Thymus (tissue), 11 donors: Measurements from ENCODE around the gene GHR. TPM values are rescaled to one million over a fixed set of nuclear protein-coding genes. Genes with fewer than 3 reads are reported as not detected.

ENCODE experiments used
- DNase-seq, 9 donors: peaks; one replicate each; pipeline ENCODE4 v3.0.0-alpha.2; 2013; ENCODE audit warnings: low spot score in 9 of 9, low read depth in 6 of 9, missing footprints in 1 of 9
- H3K27ac ChIP-seq, 2 donors: one replicate each; pipeline ENCODE4 v1.5.1; 2013; ENCODE audit warnings: control low read depth in 1 of 2, low read depth in 1 of 2, low read length in 1 of 2, mild to moderate bottlenecking in 1 of 2, moderate library complexity in 1 of 2
- H3K27me3 ChIP-seq, 2 donors: one replicate each; pipeline ENCODE4 v1.5.1; 2013; ENCODE audit warnings: low read length in 1 of 2; ENCODE audit not compliant: control insufficient read depth in 2 of 2, insufficient read depth in 1 of 2
- H3K36me3 ChIP-seq, 2 donors: one replicate each; pipeline ENCODE4 v1.5.1; 2013; ENCODE audit warnings: low read length in 1 of 2, mild to moderate bottlenecking in 1 of 2, moderate library complexity in 1 of 2; ENCODE audit not compliant: control insufficient read depth in 2 of 2, insufficient read depth in 2 of 2
- H3K4me1 ChIP-seq, 2 donors: one replicate each; pipeline ENCODE4 v1.5.1; 2013; ENCODE audit warnings: low read length in 2 of 2; ENCODE audit not compliant: control insufficient read depth in 2 of 2, insufficient read depth in 2 of 2
- H3K4me3 ChIP-seq, 2 donors: one replicate each; pipeline ENCODE4 v1.5.1; 2013; ENCODE audit warnings: low read length in 2 of 2, control low read depth in 1 of 2, mild to moderate bottlenecking in 1 of 2
- H3K9me3 ChIP-seq, 2 donors: one replicate each; pipeline ENCODE4 v1.5.1; 2013; ENCODE audit warnings: low read length in 1 of 2, mild to moderate bottlenecking in 1 of 2; ENCODE audit not compliant: control insufficient read depth in 2 of 2, insufficient read depth in 1 of 2
- WGBS: extraction: QIAGEN DNeasy Blood & Tissue Kit; methylation state at CpG from one replicate; pipeline ENCODE4 v1.1.7; 2013; 5-methylcytosine and 5-hydroxymethylcytosine counted together
- polyA plus RNA-seq: library from polyadenylated mRNA; stranded (reverse); fragments of 200-250 nt; gene quantifications from one replicate; pipeline ENCODE4 v1.2.3, GENCODE V29; 2013
- total RNA-seq: library from RNA; stranded (reverse); fragments of 120-200 nt; gene quantifications from one replicate; pipeline ENCODE4 v1.2.4, GENCODE V29; 2013
- donor health status: healthy.

Gene GHR
- total and polyA plus RNA-seq, 2 donors, result 1.8 to 4.5 TPM

DNA sequence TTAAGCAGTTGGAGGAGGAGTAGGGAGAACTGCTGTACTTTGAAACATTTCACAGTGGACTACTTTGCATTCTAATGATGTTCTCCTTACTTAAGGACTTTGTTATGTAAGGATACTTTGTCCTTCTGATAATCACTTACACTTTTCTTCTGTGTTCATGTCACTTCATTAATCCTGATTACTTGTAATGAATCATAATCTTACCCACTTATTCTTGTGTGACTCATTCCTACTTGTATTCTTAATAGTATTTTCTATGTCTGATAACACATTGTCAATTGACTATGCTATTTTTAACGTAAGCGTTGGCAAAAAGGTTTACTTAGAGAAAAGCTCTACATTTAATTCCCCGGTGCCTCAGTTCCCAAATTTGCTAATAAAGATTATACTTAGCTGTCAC, 63.8 kb downstream of the GHR start:
- no peak for DNase-seq
- H3K4me3 ChIP-seq, result no peak overlapping the region
- 98% methylated on average over 3 of the region's 3 CpGs for WGBS
- no peaks in the 10 kb centered on the region for H3K27me3 ChIP-seq
- no peak overlapping the region for H3K27ac ChIP-seq
- no peaks in the 10 kb centered on the region for H3K36me3 ChIP-seq
- H3K9me3 ChIP-seq, result peaks cover 0 to 4% of the 10 kb centered on the region in 2 donors
- H3K4me1 ChIP-seq, result no peaks in the 10 kb centered on the region

DNA sequence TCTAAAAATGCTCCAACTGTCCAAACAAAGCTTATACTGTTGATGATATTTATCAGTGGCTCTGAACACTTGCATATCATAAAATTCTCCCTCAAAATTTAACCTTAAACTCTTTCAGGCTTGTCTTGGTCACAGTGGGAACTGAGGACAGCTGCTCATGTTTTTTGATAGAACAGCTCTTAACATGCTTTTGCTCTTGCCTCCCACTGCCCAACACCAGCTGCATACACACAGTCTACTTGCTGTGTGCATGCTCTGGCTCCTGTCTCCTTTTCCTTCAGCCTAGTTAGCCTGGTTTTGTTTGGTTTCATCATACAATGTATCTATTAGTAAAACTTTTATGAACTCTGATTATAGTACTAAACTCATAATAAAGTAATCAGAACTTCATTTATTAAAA, 64.6 kb downstream of the GHR start:
- Histone ChIP-seq H3K4me1 (no peaks in the 10 kb centered on the region), H3K36me3 (no peaks in the 10 kb centered on the region), H3K4me3 (no peak overlapping the region), H3K27me3 (no peaks in the 10 kb centered on the region), H3K9me3 (no peaks in the 10 kb centered on the region), H3K27ac (no peak overlapping the region)
- DNase-seq, result no peak

DNA sequence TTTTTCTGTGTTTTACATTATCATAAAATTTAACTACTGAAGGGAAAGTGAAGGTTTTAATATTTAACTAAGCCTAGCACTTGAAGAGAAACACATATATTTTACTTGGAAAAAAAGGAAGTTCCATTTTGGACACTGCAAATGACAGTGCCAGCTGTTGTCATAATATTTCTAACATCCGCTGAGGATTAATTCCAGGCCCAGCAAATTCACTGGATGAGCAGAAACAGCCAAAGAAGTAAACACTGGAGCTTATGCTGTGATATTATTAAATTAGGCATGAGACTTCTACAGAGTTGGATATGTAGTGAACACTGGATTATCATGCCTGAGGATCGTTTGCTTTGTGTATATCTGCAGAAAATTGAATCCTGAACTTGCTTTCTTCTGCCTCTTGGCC, 67.6 kb downstream of the GHR start:
- Histone ChIP-seq H3K27ac (no peak overlapping the region), H3K4me1 (no peaks in the 10 kb centered on the region), H3K9me3 (no peaks in the 10 kb centered on the region), H3K27me3 (no peaks in the 10 kb centered on the region), H3K36me3 (no peaks in the 10 kb centered on the region), H3K4me3 (no peak overlapping the region)
- no peak for DNase-seq
- WGBS, result 88% methylated on average over 2 of the region's 2 CpGs

DNA sequence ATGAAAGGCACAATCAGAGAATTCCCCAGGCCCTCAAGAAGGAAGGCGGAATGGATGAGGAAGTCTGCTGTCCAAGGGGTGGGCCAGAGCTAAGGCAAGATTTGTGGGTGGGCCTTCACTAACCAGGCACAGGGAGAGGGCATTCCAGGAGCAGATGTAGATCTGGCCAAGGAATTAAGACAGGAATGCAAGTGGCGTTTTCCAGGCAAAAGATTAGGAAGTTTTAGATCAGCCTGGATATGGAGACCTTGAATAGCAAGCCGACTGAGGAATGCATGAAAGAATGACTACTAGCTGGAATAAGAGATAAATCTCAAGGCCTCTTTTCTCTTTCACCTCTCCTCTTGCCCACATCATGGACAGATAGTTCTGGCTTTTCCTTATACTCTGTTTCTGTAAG, 68.5 kb downstream of the GHR start:
- DNase-seq, result no peak
- H3K27me3 ChIP-seq, result no peaks in the 10 kb centered on the region
- H3K4me1 ChIP-seq, result no peaks in the 10 kb centered on the region
- H3K27ac ChIP-seq, result no peak overlapping the region
- H3K36me3 ChIP-seq, result no peaks in the 10 kb centered on the region
- WGBS, result 91% methylated on average over 3 of the region's 3 CpGs
- H3K4me3 ChIP-seq, result no peak overlapping the region
- H3K9me3 ChIP-seq, result no peaks in the 10 kb centered on the region

DNA sequence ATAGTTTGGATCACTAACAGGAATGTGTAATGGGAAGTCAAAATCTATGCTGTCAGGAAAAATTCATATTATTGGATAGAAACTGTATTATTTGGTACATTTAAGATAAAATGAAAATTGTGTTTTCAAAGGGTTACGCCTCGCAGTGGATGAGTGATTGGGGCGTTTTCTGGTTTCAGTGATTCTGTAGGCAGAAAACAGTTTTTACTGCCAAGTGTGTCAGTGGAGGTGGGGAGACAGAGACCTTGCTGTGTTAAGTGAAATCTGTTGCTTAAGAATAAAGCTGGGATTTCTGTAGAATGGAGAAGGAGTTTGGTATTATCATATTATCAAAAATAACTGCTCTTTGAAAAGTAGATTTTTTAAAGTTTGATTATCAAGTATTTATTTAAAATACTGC, 69.7 kb downstream of the GHR start:
- no peak overlapping the region for H3K27ac ChIP-seq
- H3K27me3 ChIP-seq, result no peaks in the 10 kb centered on the region
- H3K4me3 ChIP-seq, result no peak overlapping the region
- H3K4me1 ChIP-seq, result no peaks in the 10 kb centered on the region
- DNase-seq, result no peak
- 96% methylated on average over 3 of the region's 3 CpGs for WGBS
- H3K9me3 ChIP-seq, result no peaks in the 10 kb centered on the region
- H3K36me3 ChIP-seq, result no peaks in the 10 kb centered on the region

DNA sequence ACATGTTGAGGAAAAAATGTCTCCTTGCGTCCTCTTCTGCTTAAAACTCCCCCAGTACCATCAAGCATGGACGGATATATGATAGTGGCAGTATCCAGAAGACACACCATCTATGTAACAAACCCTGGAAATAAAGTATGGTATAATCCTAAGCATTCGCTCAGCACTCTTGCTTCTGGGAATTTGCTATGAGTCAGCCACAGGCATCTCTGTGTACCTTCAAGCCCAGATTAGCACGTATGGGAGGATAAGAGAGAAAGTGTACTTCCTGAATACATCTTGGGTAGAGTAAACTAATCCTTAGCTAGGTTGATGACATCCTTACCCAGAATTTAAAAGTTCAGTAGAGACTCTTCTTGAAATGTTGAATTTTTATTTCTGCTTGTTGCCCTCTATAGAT, 71.2 kb downstream of the GHR start:
- Histone ChIP-seq H3K36me3 (no peaks in the 10 kb centered on the region), H3K27ac (no peak overlapping the region), H3K4me3 (no peak overlapping the region), H3K4me1 (no peaks in the 10 kb centered on the region), H3K9me3 (no peaks in the 10 kb centered on the region), H3K27me3 (no peaks in the 10 kb centered on the region)
- 92% methylated on average over 4 of the region's 4 CpGs for WGBS
- no peak for DNase-seq

DNA sequence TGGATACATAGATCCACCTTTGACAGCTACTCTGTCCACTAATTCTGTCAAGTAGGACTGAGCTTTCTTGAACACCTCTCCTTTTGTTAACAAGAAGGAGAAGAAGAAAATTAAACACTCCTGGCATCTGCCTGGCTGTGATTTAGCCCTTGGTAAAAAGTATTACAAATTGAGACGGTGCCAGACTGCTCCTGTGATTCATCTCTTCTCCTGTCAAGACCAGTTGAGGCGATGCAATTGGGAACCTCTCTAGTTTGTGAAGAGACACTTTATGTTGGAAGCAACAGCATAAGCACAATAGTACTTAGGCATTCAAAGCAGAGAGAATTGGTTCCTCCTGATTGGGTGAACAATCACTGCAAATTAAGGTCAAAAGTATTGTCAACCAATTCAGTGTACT, 72.7 kb downstream of the GHR start:
- DNase-seq, result no peak
- WGBS, result 89% methylated on average over 2 of the region's 2 CpGs
- Histone ChIP-seq H3K36me3 (no peaks in the 10 kb centered on the region), H3K27ac (no peak overlapping the region), H3K27me3 (no peaks in the 10 kb centered on the region), H3K9me3 (no peaks in the 10 kb centered on the region), H3K4me1 (no peaks in the 10 kb centered on the region), H3K4me3 (no peak overlapping the region)

DNA sequence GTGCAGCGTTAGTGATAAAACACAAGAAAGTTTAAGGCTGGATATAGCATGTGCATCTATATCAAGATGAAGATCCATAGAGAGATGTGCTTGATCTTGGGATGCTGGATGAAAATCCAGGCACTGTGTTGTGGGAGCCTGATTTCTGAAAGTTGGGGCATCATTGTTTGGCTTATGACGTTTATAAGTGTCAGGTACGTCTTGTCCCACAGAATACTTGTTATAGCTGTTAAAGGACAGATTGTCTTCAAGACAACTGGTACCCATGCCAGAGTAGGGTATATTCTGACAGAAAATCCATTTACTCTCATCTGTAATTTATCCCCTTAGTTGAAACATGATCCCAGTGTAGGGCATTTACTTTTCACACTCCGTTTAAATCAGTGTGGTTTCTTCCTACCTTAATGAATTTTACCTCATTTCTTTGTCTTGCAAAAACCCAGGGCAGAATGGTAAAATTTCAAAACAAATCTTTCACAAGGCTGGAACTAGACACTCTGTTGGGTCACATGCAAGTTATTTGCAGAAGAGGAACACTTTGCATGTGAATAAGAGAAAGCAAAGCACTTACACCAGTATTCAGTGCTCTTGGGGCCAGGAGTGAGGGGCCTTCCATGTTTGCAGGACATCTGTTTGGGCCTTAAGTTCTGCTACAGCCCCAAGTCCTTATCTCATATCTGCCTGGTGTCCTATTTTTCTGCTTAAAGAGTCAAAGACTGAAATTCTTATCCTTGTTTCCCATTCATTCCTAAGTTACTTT, 73.3 kb downstream of the GHR start:
- DNase-seq, result no peak
- no peaks in the 10 kb centered on the region for H3K27me3 ChIP-seq
- no peak overlapping the region for H3K4me3 ChIP-seq
- no peak overlapping the region for H3K27ac ChIP-seq
- H3K9me3 ChIP-seq, result no peaks in the 10 kb centered on the region
- H3K36me3 ChIP-seq, result no peaks in the 10 kb centered on the region
- WGBS, result 81% methylated on average over 4 of the region's 4 CpGs
- H3K4me1 ChIP-seq, result no peaks in the 10 kb centered on the region

DNA sequence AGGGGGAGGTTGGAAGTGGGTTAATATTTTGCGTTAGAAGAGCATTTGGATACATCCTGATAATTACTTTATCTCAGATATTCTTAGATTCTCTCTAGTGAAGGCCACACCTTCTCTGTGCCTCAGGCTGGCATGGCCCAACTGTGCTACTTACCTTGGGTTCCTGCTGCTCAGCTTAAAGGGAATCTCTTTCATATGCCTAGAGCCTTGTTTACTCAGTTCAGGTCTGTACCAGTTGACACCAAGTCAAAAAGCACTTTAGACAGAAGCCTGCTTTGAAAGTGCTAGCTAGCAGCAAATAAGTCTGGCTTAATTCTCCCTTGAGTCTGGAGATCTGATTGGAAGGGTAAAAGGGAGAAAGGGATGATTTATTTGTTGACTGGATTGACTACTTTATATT, 74.8 kb downstream of the GHR start:
- Histone ChIP-seq H3K36me3 (no peaks in the 10 kb centered on the region), H3K27ac (no peak overlapping the region), H3K4me1 (no peaks in the 10 kb centered on the region), H3K4me3 (no peak overlapping the region), H3K9me3 (no peaks in the 10 kb centered on the region), H3K27me3 (no peaks in the 10 kb centered on the region)
- 90% methylated on average over 1 of the region's 1 CpG for whole genome bisulfite sequencing
- no peak for DNase-seq
